Renal pelvis (tissue), 4 donors: ENCODE measurements around the gene DDRGK1. TPM values are rescaled to one million over a fixed set of nuclear protein-coding genes. Genes with fewer than 3 reads are reported as not detected.
"Not testable (repeated sequence)": the region's sequence is repeated elsewhere in the genome, so short reads cannot be mapped to it uniquely, and the experiment has no call there.

Source experiments
- DNase-seq: peaks from one replicate; pipeline ENCODE4 v3.0.0-alpha.2; 2013
- polyA plus RNA-seq, 3 donors: library from polyadenylated mRNA; unstranded; fragments of 120-200 nt; gene quantifications; one replicate each; pipeline ENCODE4 v1.2.1, GENCODE V29; 2013; ENCODE audit not compliant: insufficient read length in 3 of 3

DDRGK1 gene
- polyA plus RNA-seq, 3 donors = 55.4 to 65.8 (median 60.8) TPM

- peak; percentile 87 for DNase-seq
Observed at GRCh38 chr20:3222635-3223600, 18.4 kb upstream of the DDRGK1 start.

GRCh38 chr20:3221398-3222226, 17.1 kb upstream of the DDRGK1 start:
- DNase-seq = no peak

GRCh38 chr20:3218307-3218988, 14.0 kb upstream of the DDRGK1 start:
- no peak for DNase-seq

- not testable (repeated sequence) for DNase-seq
Observed at GRCh38 chr20:3215359-3215917, 11.0 kb upstream of the DDRGK1 start.

GRCh38 chr20:3213226-3213625, 8.7 kb upstream of the DDRGK1 start:
- no peak for DNase-seq

- DNase-seq = no peak
Observed at GRCh38 chr20:3210346-3210745, 5.9 kb upstream of the DDRGK1 start.

- no peak for DNase-seq
Observed at GRCh38 chr20:3209946-3210317, 5.5 kb upstream of the DDRGK1 start.

- DNase-seq = peak; percentile 57
Observed at GRCh38 chr20:3209257-3209945, 4.9 kb upstream of the DDRGK1 start, which contains the start of gene ITPA. TSS of gene ITPA (plus strand) at chr20:3209498. CDS start at chr20:3209552, 54 bp downstream.

GRCh38 chr20:3208786-3209256, 4.3 kb upstream of the DDRGK1 start:
- DNase-seq = no peak

- DNase-seq = no peak
Observed at GRCh38 chr20:3203315-3204123, 963 bp downstream of the DDRGK1 start.

GRCh38 chr20:3202965-3203314, 1.5 kb downstream of the DDRGK1 start:
- DNase-seq = no peak

GRCh38 chr20:3199976-3200755, 4.3 kb downstream of the DDRGK1 start:
- DNase-seq = no peak

- DNase-seq = no peak
Observed at GRCh38 chr20:3199206-3199605, 5.3 kb downstream of the DDRGK1 start.

GRCh38 chr20:3195590-3196237, 8.8 kb downstream of the DDRGK1 start:
- DNase-seq = no peak

- no peak for DNase-seq
Observed at GRCh38 chr20:3194617-3195280, 9.7 kb downstream of the DDRGK1 start.

GRCh38 chr20:3193806-3194616, 10.5 kb downstream of the DDRGK1 start:
- no peak for DNase-seq
